HCT116 (cell line): ENCODE measurements around the gene CCL8. TPM values are rescaled to one million over a fixed set of nuclear protein-coding genes. Genes with fewer than 3 reads are reported as not detected.

Source experiments
- ATAC-seq: fragments of 200-7000 bp; cut with Tn5 transposase; 2 replicates; pipeline ENCODE4 v1.9.1; 2020; ENCODE audit warnings: mild to moderate bottlenecking, moderate library complexity
- BruUV-seq: library from RNA; stranded (reverse); fragments of 400-500 nt; replicated peaks from 2 replicates; lab custom pipeline; 2021; lab: Mats Ljungman, UMichigan
- CTCF ChIA-PET: fragments of 300-600 bp; sonication (Branson Sonifier 250); formaldehyde crosslinking; loops from one replicate; lab custom pipeline; 2021; ENCODE audit warnings: antibody characterized with exemption; lab: Charles Lee
- POLR2A ChIA-PET: fragments of 300-600, 350-600 bp; sonication (Branson Sonifier 250); formaldehyde crosslinking; loops from one replicate; lab custom pipeline; 2021; ENCODE audit warnings: antibody characterized with exemption; lab: Charles Lee
- RAD21 ChIA-PET, 2 experiments: fragments of 300-600 bp; sonication (Branson Sonifier 250); formaldehyde crosslinking; loops; one replicate each; lab custom pipeline; 2023; ENCODE audit warnings: low total read pairs in 2 of 2; ENCODE audit not compliant: uncharacterized antibody in 2 of 2, unreplicated experiment in 2 of 2, low non-redundant PET in 1 of 2; lab: Charles Lee
- DNase-seq: peaks from one replicate; pipeline ENCODE4 v3.0.0-alpha.2; 2010; ENCODE audit warnings: low read depth, low spot score
- H2AFZ ChIP-seq: fragments of 200-600 bp; shearing (Covaris generic), sonication (generic); 2 replicates; pipeline ENCODE4 v1.6.1; 2017; ENCODE audit warnings: low read depth, mixed run types, mixed read lengths, antibody characterized with exemption, low read length; ENCODE audit not compliant: poor library complexity, severe bottlenecking
- H3K27ac ChIP-seq: 2 replicates; pipeline ENCODE4 v1.5.1; 2012; ENCODE audit warnings: low read depth, low read length
- H3K27me3 ChIP-seq: fragments of 200-600 bp; sonication (generic); 2 replicates; pipeline ENCODE4 v1.6.1; 2016; ENCODE audit warnings: mixed run types, low read length, mixed read lengths; ENCODE audit not compliant: insufficient read depth
- H3K36me3 ChIP-seq, 2 experiments: fragments of 200-500 bp in 1 of 2; fragments of 200-600 bp in 1 of 2; sonication (Bioruptor generic) in 1 of 2; sonication (generic) in 1 of 2; 2 replicates each; pipeline versions ENCODE4 v1.5.1 to v1.6.1; 2014 to 2016; ENCODE audit warnings: low read length in 2 of 2, inconsistent platforms in 1 of 2, mixed read lengths in 1 of 2, mixed run types in 1 of 2; ENCODE audit not compliant: insufficient read depth in 2 of 2, control insufficient read depth in 1 of 2
- H3K4me1 ChIP-seq, 2 experiments: fragments of 200-600 bp in 1 of 2; sonication (generic) in 1 of 2; 2 replicates each; pipeline versions ENCODE4 v1.5.1 to v1.6.1; 2012 to 2017; ENCODE audit warnings: low read length in 2 of 2, inconsistent platforms in 1 of 2, mild to moderate bottlenecking in 1 of 2, mixed read lengths in 1 of 2, mixed run types in 1 of 2, moderate library complexity in 1 of 2; ENCODE audit not compliant: insufficient read depth in 2 of 2, control insufficient read depth in 1 of 2
- H3K4me2 ChIP-seq: fragments of 200-600 bp; sonication (generic); 2 replicates; pipeline ENCODE4 v1.6.1; 2017; ENCODE audit warnings: mixed run types, low read length, mixed read lengths
- H3K4me3 ChIP-seq, 2 experiments: fragments of 200-600 bp in 1 of 2; sonication (generic) in 1 of 2; replicated peaks in 1 of 2; 2 replicates each; pipeline ENCODE4 v1.5.1; 2011 to 2016; ENCODE audit warnings: low read length in 2 of 2, control low read depth in 1 of 2, low read depth in 1 of 2, mild to moderate bottlenecking in 1 of 2, mixed read lengths in 1 of 2, mixed run types in 1 of 2
- H3K79me2 ChIP-seq: fragments of 200-600 bp; sonication (generic); 2 replicates; pipeline ENCODE4 v1.6.1; 2017; ENCODE audit warnings: mild to moderate bottlenecking, mixed run types, low read length, moderate library complexity, mixed read lengths; ENCODE audit not compliant: insufficient read depth
- H3K9ac ChIP-seq: fragments of 200-600 bp; sonication (generic); 2 replicates; pipeline ENCODE4 v1.6.1; 2016; ENCODE audit warnings: low read length, mixed read lengths
- H3K9me2 ChIP-seq: fragments of 200-600 bp; sonication (generic), shearing (Covaris generic); 2 replicates; pipeline ENCODE4 v1.6.1; 2017; ENCODE audit warnings: mixed run types, mild to moderate bottlenecking, moderate library complexity; ENCODE audit not compliant: insufficient read depth
- H3K9me3 ChIP-seq, 2 experiments: fragments of 200-500 bp in 1 of 2; fragments of 200-600 bp in 1 of 2; sonication (Bioruptor generic) in 1 of 2; sonication (generic) in 1 of 2; 2 replicates each; pipeline ENCODE4 v1.6.1; 2014 to 2017; ENCODE audit warnings: low read length in 2 of 2, mixed read lengths in 2 of 2, inconsistent platforms in 1 of 2, low read depth in 1 of 2, mild to moderate bottlenecking in 1 of 2, mixed run types in 1 of 2, moderate library complexity in 1 of 2; ENCODE audit not compliant: control insufficient read depth in 1 of 2, insufficient read depth in 1 of 2
- H4K20me1 ChIP-seq: fragments of 200-600 bp; sonication (generic), shearing (Covaris generic); 2 replicates; pipeline ENCODE4 v1.6.1; 2017; ENCODE audit warnings: mixed run types, mild to moderate bottlenecking, moderate library complexity; ENCODE audit not compliant: insufficient read depth
- CBX3 ChIP-seq: IDR thresholded peaks from 2 replicates; pipeline ENCODE4 v1.6.1; 2012; ENCODE audit warnings: low read depth
- CTCF ChIP-seq, 3 experiments: fragments of 200-600 bp in 1 of 3; sonication (generic) in 1 of 3; IDR thresholded peaks in 2 of 3; conservative IDR thresholded peaks in 1 of 3; 2 replicates each; pipeline ENCODE4 v1.5.1; 2012 to 2017; ENCODE audit warnings: low read depth in 2 of 3, low read length in 2 of 3, antibody characterized with exemption in 1 of 3, borderline replicate concordance in 1 of 3, control low read depth in 1 of 3, mild to moderate bottlenecking in 1 of 3, mixed read lengths in 1 of 3, mixed run types in 1 of 3, moderate library complexity in 1 of 3; ENCODE audit not compliant: insufficient read depth in 1 of 3
- EZH2phosphoT487 ChIP-seq: fragments of 200-600 bp; IDR thresholded peaks from 2 replicates; pipeline ENCODE4 v1.6.1; 2018; ENCODE audit warnings: antibody characterized with exemption, borderline replicate concordance
- FOSL1 ChIP-seq: IDR thresholded peaks from 2 replicates; pipeline ENCODE4 v1.6.1; 2012; ENCODE audit warnings: low read depth
- POLR2A ChIP-seq: IDR thresholded peaks from 2 replicates; pipeline ENCODE4 v1.7.0; 2011; ENCODE audit warnings: borderline replicate concordance; ENCODE audit not compliant: insufficient read depth, insufficient read length; ENCODE audit errors: extremely low read depth
- POLR2AphosphoS5 ChIP-seq: IDR thresholded peaks from 2 replicates; pipeline ENCODE4 v1.6.1; 2011; ENCODE audit warnings: mild to moderate bottlenecking, low read depth, low read length, moderate library complexity
- ZBTB33 ChIP-seq: IDR thresholded peaks from 2 replicates; pipeline ENCODE4 v1.6.1; 2011; ENCODE audit warnings: mild to moderate bottlenecking, low read length, moderate library complexity; ENCODE audit not compliant: insufficient replicate concordance; ENCODE audit errors: extremely low read depth
- intact Hi-C: fragments of 100-400 bp; cut with micrococcal nuclease; formaldehyde crosslinking; loops from 2 replicates; pipeline ENCODE4 v1.10.0; 2022
- total RNA-seq: library from RNA; stranded (reverse); gene quantifications from one replicate; pipeline ENCODE4 v1.2.1, GENCODE V29; 2021; ENCODE audit not compliant: unreplicated experiment

The CCL8 gene
- total RNA-seq, 1 experiment from 2014 or later = not detected

- CTCF ChIA-PET = no interaction called here
- H3K9ac ChIP-seq = no peak within 1 kb of the TSS
- no peak within 1 kb of the TSS for H3K4me3 ChIP-seq
- no peaks in the 10 kb centered on the region for H3K79me2 ChIP-seq
- H3K4me2 ChIP-seq = no peak within 1 kb of the TSS
- no peaks in the 10 kb centered on the region for H3K4me1 ChIP-seq
- DNase-seq (no peak), ATAC-seq (no peak)
- RAD21 ChIA-PET = no interaction called here
- no peaks in the 10 kb centered on the region for H3K27me3 ChIP-seq
- no peak within 1 kb of the TSS for H2AFZ ChIP-seq
- no peaks in the 10 kb centered on the region for H3K9me2 ChIP-seq
- no peaks in the 10 kb centered on the region for H4K20me1 ChIP-seq
- H3K27ac ChIP-seq = no peak within 1 kb of the TSS
- BruUV-seq = no TSS peak
- intact Hi-C loops = no loop called here
- H3K9me3 ChIP-seq = no peaks in the 10 kb centered on the region
- H3K36me3 ChIP-seq = no peaks in the 10 kb centered on the region
- POLR2A ChIA-PET = no interaction called here
- TF ChIP-seq EZH2phosphoT487 (no peak), CBX3 (no peak), ZBTB33 (no peak), POLR2AphosphoS5 (no peak)
Measured at GRCh38 chr17:34356194-34356593, 37.0 kb downstream of the CCL8 start, which contains the start of gene CCL13. TSS of gene CCL13 (plus strand) at chr17:34356480. CDS start at chr17:34356527, 47 bp downstream.

- DNase-seq = no peak
- RAD21 ChIA-PET = no interaction called here
- H3K4me2 ChIP-seq = no peak overlapping the region
- no peak overlapping the region for H3K27ac ChIP-seq
- TF ChIP-seq CTCF (IDR thresholded peaks at IDR 0.05 in 2 of 3, conservative IDR thresholded peaks at IDR 0.05 in 1 of 3; ENCODE audit: borderline replicate concordance in 1 of 3, insufficient read depth in 1 of 3, low read depth in 2 of 3, low read length in 2 of 3) (no peak), POLR2A (no peak), FOSL1 (no peak)
- H4K20me1 ChIP-seq = no peaks in the 10 kb centered on the region
- H3K4me3 ChIP-seq = no peak overlapping the region
- CTCF ChIA-PET = no interaction called here
- no peaks in the 10 kb centered on the region for H3K9me2 ChIP-seq
- no peaks in the 10 kb centered on the region for H3K36me3 ChIP-seq
- H3K4me1 ChIP-seq = no peaks in the 10 kb centered on the region
- no peaks in the 10 kb centered on the region for H3K79me2 ChIP-seq
- intact Hi-C loops = no loop called here
- H3K9me3 ChIP-seq = no peaks in the 10 kb centered on the region
- no peak overlapping the region for H2AFZ ChIP-seq
- no peaks in the 10 kb centered on the region for H3K27me3 ChIP-seq
- POLR2A ChIA-PET = no interaction called here
- no peak overlapping the region for H3K9ac ChIP-seq
- peak; percentile 39; the same call in 1 of the 2 replicates for ATAC-seq
- no TSS peak for BruUV-seq
Measured at GRCh38 chr17:34357398-34357797, 38.2 kb downstream of the CCL8 start.
